ENCODE results near the gene SPECC1L.

Gene SPECC1L

GRCh38 chr22:24442352-24442744 is 171.7 kb downstream of the SPECC1L start:
- DNase-seq (ENCODE audit: low read depth) = no peak

GRCh38 chr22:24443668-24444067 is 173.0 kb downstream of the SPECC1L start:
- no peak for DNase-seq (ENCODE audit: low read depth)

- DNase-seq (ENCODE audit: low read depth) = no peak
Measured at GRCh38 chr22:24444251-24444650, 173.6 kb downstream of the SPECC1L start.

GRCh38 chr22:24444729-24445466 is 174.3 kb downstream of the SPECC1L start:
- no peak for DNase-seq (ENCODE audit: low read depth)

GRCh38 chr22:24445481-24446259 is 175.0 kb downstream of the SPECC1L start:
- no peak for DNase-seq (ENCODE audit: low read depth)

GRCh38 chr22:24446260-24446611 is 175.6 kb downstream of the SPECC1L start:
- DNase-seq (ENCODE audit: low read depth) = no peak

GRCh38 chr22:24450610-24451009 is 180.0 kb downstream of the SPECC1L start:
- no peak for DNase-seq (ENCODE audit: low read depth)

GRCh38 chr22:24451162-24451561 is 180.5 kb downstream of the SPECC1L start:
- DNase-seq (ENCODE audit: low read depth) = no peak

- no peak for DNase-seq (ENCODE audit: low read depth)
Measured at GRCh38 chr22:24453853-24454252, 183.2 kb downstream of the SPECC1L start.

- DNase-seq (ENCODE audit: low read depth) = no peak
Measured at GRCh38 chr22:24455039-24455438, 184.4 kb downstream of the SPECC1L start.

GRCh38 chr22:24455751-24456426 is 185.3 kb downstream of the SPECC1L start:
- DNase-seq (ENCODE audit: low read depth) = no peak

GRCh38 chr22:24457894-24458420 is 187.3 kb downstream of the SPECC1L start:
- DNase-seq (ENCODE audit: low read depth) = no peak

GRCh38 chr22:24459911-24460310 is 189.3 kb downstream of the SPECC1L start:
- no peak for DNase-seq (ENCODE audit: low read depth)

- no peak for DNase-seq (ENCODE audit: low read depth)
Measured at GRCh38 chr22:24460418-24461089, 189.9 kb downstream of the SPECC1L start.

- no peak for DNase-seq (ENCODE audit: low read depth)
Measured at GRCh38 chr22:24463071-24463760, 192.6 kb downstream of the SPECC1L start.

GRCh38 chr22:24465566-24465965 is 194.9 kb downstream of the SPECC1L start:
- no peak for DNase-seq (ENCODE audit: low read depth)

- DNase-seq (ENCODE audit: low read depth) = no peak
Measured at GRCh38 chr22:24465975-24466374, 195.3 kb downstream of the SPECC1L start.

- DNase-seq (ENCODE audit: low read depth) = no peak
Measured at GRCh38 chr22:24466716-24467328, 196.2 kb downstream of the SPECC1L start.

GRCh38 chr22:24467340-24467739 is 196.7 kb downstream of the SPECC1L start:
- DNase-seq (ENCODE audit: low read depth) = no peak

Measured in activated T-cell treated with anti-CD3 and anti-CD28 coated beads for 1 hour (primary cell).